Sigmoid colon (tissue), 4 donors: ENCODE measurements around the gene PLXNB1.

ENCODE experiments used
- POLR2AphosphoS5 ChIP-seq, 4 donors: sonication (generic); formaldehyde crosslinking; IDR thresholded peaks; one replicate each; pipeline ENCODE4 v1.6.1; 2017; ENCODE audit warnings: antibody characterized with exemption in 4 of 4
- TF ChIP-seq, protein P1 (sequence below), 4 experiments: fragments of 450-650 bp in 3 of 4; fragments of 200-600 bp in 1 of 4; IDR thresholded peaks; one replicate each; pipeline ENCODE4 v1.5.1; 2016 to 2019; ENCODE audit warnings: antibody characterized with exemption in 4 of 4, mild to moderate bottlenecking in 3 of 4, moderate library complexity in 2 of 4

DNA sequence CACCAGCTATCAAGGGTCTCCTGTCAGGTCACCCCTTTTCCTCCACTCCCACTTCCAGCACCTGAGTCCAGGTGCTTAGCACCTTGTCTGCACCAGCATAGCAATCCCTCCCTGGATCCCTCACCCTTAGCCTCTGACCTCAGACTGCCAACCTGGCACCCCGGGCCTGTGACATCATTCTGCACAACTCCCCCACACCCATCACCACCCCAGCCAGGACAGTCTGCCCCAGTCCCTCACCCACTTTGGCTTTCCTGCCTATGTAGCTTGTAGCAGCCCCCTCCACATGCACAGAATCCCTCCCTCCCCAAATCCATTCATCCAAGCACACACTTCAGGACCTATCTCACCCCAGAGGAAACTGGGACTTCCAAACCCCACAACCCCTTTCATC lies 819 bp upstream of the PLXNB1 start:
- TF ChIP-seq, protein P1, sequence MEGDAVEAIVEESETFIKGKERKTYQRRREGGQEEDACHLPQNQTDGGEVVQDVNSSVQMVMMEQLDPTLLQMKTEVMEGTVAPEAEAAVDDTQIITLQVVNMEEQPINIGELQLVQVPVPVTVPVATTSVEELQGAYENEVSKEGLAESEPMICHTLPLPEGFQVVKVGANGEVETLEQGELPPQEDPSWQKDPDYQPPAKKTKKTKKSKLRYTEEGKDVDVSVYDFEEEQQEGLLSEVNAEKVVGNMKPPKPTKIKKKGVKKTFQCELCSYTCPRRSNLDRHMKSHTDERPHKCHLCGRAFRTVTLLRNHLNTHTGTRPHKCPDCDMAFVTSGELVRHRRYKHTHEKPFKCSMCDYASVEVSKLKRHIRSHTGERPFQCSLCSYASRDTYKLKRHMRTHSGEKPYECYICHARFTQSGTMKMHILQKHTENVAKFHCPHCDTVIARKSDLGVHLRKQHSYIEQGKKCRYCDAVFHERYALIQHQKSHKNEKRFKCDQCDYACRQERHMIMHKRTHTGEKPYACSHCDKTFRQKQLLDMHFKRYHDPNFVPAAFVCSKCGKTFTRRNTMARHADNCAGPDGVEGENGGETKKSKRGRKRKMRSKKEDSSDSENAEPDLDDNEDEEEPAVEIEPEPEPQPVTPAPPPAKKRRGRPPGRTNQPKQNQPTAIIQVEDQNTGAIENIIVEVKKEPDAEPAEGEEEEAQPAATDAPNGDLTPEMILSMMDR (IDR thresholded peaks at IDR 0.05): no peak
- no peak for TF ChIP-seq POLR2AphosphoS5 (IDR thresholded peaks at IDR 0.05)
